NB4 (cell line): ENCODE measurements around the gene MROH2A.

Experiments used
- DNase-seq: peaks from one replicate; pipeline ENCODE4 v3.0.0; 2010; ENCODE audit warnings: low read depth
- H3K4me3 ChIP-seq: one replicate; pipeline ENCODE4 v1.5.1; 2011; ENCODE audit warnings: mild to moderate bottlenecking, low read depth, low read length, moderate library complexity
- MYC ChIP-seq: IDR thresholded peaks from 2 replicates; pipeline ENCODE4 v1.6.1; 2011; ENCODE audit warnings: low read depth, low read length
- POLR2A ChIP-seq: IDR thresholded peaks from 2 replicates; pipeline ENCODE4 v1.6.1; 2011; ENCODE audit warnings: mild to moderate bottlenecking; ENCODE audit not compliant: insufficient read length; ENCODE audit errors: extremely low read depth
- TF ChIP-seq, protein P1 (sequence below): IDR thresholded peaks from one replicate; pipeline ENCODE4 v1.5.1; 2012; ENCODE audit warnings: low read depth, low read length
- TF ChIP-seq, protein P2 (sequence below): IDR thresholded peaks from 2 replicates; pipeline ENCODE4 v1.6.1; 2011; ENCODE audit warnings: low read depth, low read length

The MROH2A gene

GRCh38 chr2:233811087-233811486 lies 33.0 kb downstream of the MROH2A start:
- no peak for DNase-seq
- TF ChIP-seq POLR2A (no peak), MYC (no peak)
- TF ChIP-seq, protein P1, sequence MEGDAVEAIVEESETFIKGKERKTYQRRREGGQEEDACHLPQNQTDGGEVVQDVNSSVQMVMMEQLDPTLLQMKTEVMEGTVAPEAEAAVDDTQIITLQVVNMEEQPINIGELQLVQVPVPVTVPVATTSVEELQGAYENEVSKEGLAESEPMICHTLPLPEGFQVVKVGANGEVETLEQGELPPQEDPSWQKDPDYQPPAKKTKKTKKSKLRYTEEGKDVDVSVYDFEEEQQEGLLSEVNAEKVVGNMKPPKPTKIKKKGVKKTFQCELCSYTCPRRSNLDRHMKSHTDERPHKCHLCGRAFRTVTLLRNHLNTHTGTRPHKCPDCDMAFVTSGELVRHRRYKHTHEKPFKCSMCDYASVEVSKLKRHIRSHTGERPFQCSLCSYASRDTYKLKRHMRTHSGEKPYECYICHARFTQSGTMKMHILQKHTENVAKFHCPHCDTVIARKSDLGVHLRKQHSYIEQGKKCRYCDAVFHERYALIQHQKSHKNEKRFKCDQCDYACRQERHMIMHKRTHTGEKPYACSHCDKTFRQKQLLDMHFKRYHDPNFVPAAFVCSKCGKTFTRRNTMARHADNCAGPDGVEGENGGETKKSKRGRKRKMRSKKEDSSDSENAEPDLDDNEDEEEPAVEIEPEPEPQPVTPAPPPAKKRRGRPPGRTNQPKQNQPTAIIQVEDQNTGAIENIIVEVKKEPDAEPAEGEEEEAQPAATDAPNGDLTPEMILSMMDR = no peak

GRCh38 chr2:233811732-233812131 lies 33.6 kb downstream of the MROH2A start:
- no peak for DNase-seq
- H3K4me3 ChIP-seq = no peak overlapping the region
- TF ChIP-seq, protein P1 = no peak
- TF ChIP-seq MYC (no peak), POLR2A (no peak)
- TF ChIP-seq, protein P2, sequence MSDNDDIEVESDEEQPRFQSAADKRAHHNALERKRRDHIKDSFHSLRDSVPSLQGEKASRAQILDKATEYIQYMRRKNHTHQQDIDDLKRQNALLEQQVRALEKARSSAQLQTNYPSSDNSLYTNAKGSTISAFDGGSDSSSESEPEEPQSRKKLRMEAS = no peak

More at GRCh38 chr2:233811087-233811486, 33.0 kb downstream of the MROH2A start:
- no peak overlapping the region for H3K4me3 ChIP-seq

DNA sequence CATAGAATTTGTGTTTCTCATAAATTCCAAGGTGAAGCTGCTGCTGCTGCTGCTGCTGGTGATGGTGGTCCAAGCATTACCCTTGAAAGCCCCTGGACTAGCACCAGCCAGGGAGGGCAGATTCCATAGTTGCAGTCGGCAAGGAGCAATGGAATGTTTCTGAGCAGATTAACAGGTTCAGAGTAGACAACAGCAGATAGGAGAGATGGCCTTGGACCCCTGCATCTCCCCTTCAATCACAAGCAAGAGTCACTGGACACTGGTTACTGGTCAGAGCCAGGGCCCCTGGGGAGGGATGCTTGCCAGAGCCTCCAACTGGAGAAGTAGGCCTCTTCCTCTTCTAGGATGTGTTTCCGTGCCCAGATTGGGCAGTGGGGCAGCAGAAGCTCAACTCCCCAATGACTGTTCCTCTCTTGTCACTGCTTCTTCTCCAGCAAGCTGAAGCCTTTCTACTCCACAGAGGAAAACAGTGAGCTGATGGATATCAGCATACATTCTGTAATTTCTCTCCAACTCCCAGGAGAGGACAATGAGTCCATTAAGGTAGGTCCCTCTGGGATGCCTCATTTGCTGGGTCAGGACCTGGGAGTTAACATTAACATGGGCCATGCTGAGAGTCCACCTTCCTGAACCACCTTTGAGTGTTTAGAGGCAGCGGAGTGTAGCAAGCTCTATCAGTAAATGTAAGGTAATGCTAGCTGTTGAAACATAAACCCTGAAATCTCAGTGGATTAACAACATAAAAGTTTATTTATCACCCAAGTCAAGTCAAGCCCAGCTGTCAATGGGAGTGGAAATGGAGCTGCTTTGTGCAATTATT lies 35.3 kb downstream of the MROH2A start:
- no peak for DNase-seq
- TF ChIP-seq, protein P2 = no peak
- TF ChIP-seq POLR2A = no peak
- TF ChIP-seq MYC = no peak
- TF ChIP-seq, protein P1 = no peak
- H3K4me3 ChIP-seq = no peak overlapping the region

DNA sequence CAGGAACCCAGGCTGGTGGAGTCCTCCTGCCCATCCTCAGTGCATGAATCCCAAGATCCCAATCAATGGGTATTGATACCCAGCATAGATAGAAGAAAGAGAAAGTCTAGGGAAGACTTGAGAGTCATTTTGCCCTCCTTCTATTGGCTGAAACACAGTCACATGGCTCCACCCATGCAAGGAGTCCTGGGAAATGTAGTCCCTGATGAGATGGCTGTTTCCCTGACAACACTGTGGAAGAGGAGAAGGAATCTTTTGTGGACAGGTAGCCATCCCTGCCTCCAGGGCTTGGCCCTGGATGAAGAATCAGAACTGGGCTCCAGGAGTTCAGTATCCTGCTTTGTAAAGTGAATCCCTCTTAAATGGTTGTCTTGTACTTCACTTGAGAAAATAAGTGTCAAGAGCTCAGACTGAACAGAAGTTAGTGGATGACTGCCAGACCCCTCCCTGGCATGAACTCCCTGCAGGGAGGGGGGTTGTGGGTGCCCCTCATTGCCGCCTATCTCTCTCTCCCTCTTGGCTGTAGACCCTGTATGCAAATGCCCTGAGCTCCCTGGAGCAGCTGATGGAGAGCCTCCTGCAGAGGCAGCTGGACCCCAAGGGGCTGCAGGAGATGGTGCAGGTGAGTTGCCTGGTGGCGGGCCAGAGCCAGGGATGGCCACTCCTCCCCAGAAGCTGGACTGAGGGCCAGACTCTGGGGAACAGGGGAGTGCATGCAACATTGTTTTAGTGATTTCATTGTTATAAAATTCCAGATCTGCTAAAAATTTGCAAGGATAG lies 36.1 kb downstream of the MROH2A start:
- no peak overlapping the region for H3K4me3 ChIP-seq
- DNase-seq = no peak
- TF ChIP-seq, protein P2 = no peak
- no peak for TF ChIP-seq MYC
- TF ChIP-seq, protein P1 = no peak
- no peak for TF ChIP-seq POLR2A

GRCh38 chr2:233815861-233816260 lies 37.7 kb downstream of the MROH2A start:
- TF ChIP-seq POLR2A = no peak
- TF ChIP-seq, protein P2 = no peak
- no peak for DNase-seq
- H3K4me3 ChIP-seq = no peak overlapping the region

DNA sequence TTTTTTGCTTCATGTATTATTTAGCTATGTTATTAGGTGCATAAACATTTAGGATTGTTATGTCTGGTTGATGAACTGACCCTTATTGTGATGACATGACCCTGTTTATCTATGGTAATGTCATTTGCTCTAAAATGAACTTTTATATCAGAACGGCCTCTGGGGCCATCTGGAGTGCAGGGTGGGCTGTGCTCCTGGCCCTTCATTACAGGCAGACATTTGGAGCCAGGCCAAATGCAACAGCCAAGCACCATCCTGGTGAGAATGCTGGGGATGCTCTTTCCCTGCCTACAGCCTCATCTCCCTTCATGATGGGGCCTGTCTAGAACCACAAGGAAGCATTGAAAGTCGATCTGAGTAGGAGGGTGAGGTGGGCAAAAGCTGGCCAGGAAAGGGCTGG lies 38.2 kb downstream of the MROH2A start:
- DNase-seq = no peak
- TF ChIP-seq, protein P1 = no peak
- no peak for TF ChIP-seq MYC
- TF ChIP-seq, protein P2 = no peak
- no peak for TF ChIP-seq POLR2A
- no peak overlapping the region for H3K4me3 ChIP-seq
